DLD1 (cell line): ENCODE data around the gene ABHD11.
"Not testable (repeated sequence)": the region's sequence is repeated elsewhere in the genome, so short reads cannot be mapped to it uniquely, and the experiment has no call there.

Experiments used
- in situ Hi-C: cut with HindIII; loops from 2 replicates; pipeline ENCODE4 v1.10.0; 2017; ENCODE audit warnings: low sequenced_read_pairs

The ABHD11 gene

GRCh38 chr7:73746378-73746777, 7.8 kb upstream of the ABHD11 start:
- in situ Hi-C loops = no loop called here

- in situ Hi-C loops = no loop called here
Observed at GRCh38 chr7:73742753-73743641, 4.4 kb upstream of the ABHD11 start.

- in situ Hi-C loops = no loop called here
Observed at GRCh38 chr7:73742338-73742752, 3.7 kb upstream of the ABHD11 start.

- in situ Hi-C loops = no loop called here
Observed at GRCh38 chr7:73741600-73741999, 3.0 kb upstream of the ABHD11 start.

- in situ Hi-C loops = no loop called here
Observed at GRCh38 chr7:73740771-73741170, 2.2 kb upstream of the ABHD11 start.

GRCh38 chr7:73740212-73740611, 1.6 kb upstream of the ABHD11 start:
- in situ Hi-C loops = no loop called here

- in situ Hi-C loops = no loop called here
Observed at GRCh38 chr7:73739387-73739767, 775 bp upstream of the ABHD11 start.

GRCh38 chr7:73738220-73738611, 386 bp downstream of the ABHD11 start:
- in situ Hi-C loops = no loop called here

- in situ Hi-C loops = no loop called here
Observed at GRCh38 chr7:73737491-73738219, 947 bp downstream of the ABHD11 start.

GRCh38 chr7:73736885-73737284, 1.7 kb downstream of the ABHD11 start:
- in situ Hi-C loops = no loop called here

- in situ Hi-C loops = no loop called here
Observed at GRCh38 chr7:73735528-73735905, 3.1 kb downstream of the ABHD11 start.

- in situ Hi-C loops = no loop called here
Observed at GRCh38 chr7:73734619-73735527, 3.7 kb downstream of the ABHD11 start.

GRCh38 chr7:73732397-73732796, 6.2 kb downstream of the ABHD11 start:
- in situ Hi-C loops = no loop called here

GRCh38 chr7:73730485-73730884, 8.1 kb downstream of the ABHD11 start:
- in situ Hi-C loops = no loop called here

GRCh38 chr7:73728551-73728950, 10.1 kb downstream of the ABHD11 start:
- in situ Hi-C loops = no loop called here

- in situ Hi-C loops = no loop called here
Observed at GRCh38 chr7:73727952-73728351, 10.7 kb downstream of the ABHD11 start.

GRCh38 chr7:73726083-73726466, 12.5 kb downstream of the ABHD11 start:
- in situ Hi-C loops = no loop called here

- in situ Hi-C loops = no loop called here
Observed at GRCh38 chr7:73723813-73724212, 14.8 kb downstream of the ABHD11 start.

GRCh38 chr7:73722785-73723184, 15.8 kb downstream of the ABHD11 start:
- in situ Hi-C loops = no loop called here

GRCh38 chr7:73722182-73722581, 16.4 kb downstream of the ABHD11 start:
- in situ Hi-C loops = not testable (repeated sequence)

GRCh38 chr7:73721377-73721817, 17.2 kb downstream of the ABHD11 start:
- in situ Hi-C loops = no loop called here
